ENCODE results near the gene CFAP65.

The CFAP65 gene

DNA sequence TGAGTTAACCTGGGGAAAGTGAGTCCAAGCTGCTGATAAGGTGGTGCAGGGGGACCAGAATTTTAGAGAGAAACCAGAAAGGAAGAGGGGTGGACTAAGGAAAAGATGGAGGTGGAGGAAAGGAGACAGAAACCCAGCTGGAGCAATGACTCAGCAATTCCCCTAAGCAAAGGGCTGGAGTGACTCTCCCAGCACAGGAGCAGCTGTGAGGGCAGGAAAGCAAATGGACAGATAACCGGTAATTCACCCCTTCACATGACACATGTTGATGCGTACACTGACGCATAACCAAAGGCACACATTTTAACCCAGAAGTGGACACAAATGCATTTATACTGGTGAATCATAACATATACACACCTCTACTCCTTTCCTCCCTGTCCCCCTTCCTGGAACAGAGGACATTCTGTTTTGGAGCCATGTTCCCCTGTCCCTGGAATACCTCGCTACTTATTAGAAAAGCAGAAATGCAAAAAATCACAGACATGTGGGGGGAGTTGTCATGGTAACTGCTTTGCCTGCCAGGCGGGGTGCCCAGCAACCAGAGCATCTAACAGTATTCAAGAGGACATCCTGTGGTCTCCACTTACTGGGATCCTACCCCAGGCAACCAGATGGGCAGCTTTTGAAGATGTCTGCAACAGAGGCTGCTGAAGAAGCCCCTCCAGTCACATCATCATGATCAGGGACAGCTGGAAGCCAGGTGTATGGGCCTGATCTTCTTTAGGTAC, 77.1 kb downstream of the CFAP65 start:
- no peak overlapping the region for H3K27ac Mint-ChIP-seq
- DNase-seq (ENCODE audit: low spot score in 2 of 2) (no peak), ATAC-seq (no peak)
- no peaks in the 10 kb centered on the region for H3K9me3 Mint-ChIP-seq
- H3K4me1 Mint-ChIP-seq = peaks cover 15% of the 10 kb centered on the region
- H3K36me3 Mint-ChIP-seq = peaks cover 2% of the 10 kb centered on the region
- no peak overlapping the region for H3K4me3 Mint-ChIP-seq

DNA sequence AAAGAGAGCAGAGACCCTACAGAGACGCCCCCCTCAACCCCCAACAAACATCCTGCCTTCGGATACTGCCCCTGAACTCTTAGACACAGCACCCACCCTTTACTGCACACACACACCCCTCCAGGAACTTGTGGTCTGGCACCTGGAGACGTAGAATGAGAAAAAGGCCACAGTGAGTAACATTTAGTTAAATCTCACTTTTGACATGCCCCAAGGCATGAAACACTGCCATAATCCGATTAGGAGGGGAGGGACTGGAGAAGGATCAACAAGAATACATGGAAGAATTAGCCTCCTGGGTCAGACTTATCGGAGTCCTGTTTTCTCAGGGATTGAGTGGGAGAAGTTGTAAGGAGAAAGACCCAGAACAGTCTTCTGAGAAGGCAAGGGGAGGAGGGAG, 77.7 kb downstream of the CFAP65 start:
- DNase-seq (ENCODE audit: low spot score in 2 of 2) = no peak
- ATAC-seq = no peak
- Mint-ChIP-seq H3K4me1 (peaks cover 15% of the 10 kb centered on the region), H3K4me3 (no peak overlapping the region), H3K36me3 (peaks cover 6% of the 10 kb centered on the region), H3K9me3 (no peaks in the 10 kb centered on the region), H3K27ac (no peak overlapping the region)

DNA sequence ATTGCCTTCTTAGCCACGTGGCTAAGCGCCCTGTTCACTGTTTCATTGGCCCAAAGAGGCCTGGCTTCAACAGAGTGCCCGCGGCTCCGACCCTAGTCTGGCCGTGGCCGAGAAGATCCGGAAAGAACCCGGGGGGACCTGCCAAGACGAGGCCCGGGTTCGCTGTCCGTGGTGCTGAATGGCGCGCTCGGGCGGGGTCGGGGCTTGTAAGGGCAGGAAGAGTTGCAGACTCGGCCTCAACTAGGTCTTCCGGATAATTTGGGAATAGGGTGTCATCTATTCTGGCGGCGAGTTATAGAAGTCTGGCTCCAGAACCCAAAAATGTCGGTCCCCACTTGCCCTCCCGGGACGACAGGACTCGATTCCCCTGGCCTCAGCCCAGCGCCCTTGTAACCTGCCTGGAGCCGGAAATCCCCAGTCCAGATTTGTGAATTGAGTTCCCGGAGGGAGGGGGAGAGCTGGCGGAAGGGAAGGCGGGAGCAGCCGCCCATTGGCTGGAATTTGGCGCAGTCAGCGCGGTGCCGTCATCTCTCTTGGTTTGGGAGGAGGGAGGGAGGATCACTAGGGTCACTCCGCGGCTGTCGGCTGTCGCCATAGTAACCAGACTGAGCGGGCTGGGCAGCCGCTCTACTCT, 78.3 kb downstream of the CFAP65 start:
- ATAC-seq (no peak), DNase-seq (ENCODE audit: low spot score in 2 of 2) (peak in 1 of 2 donors; percentile 69)
- H3K36me3 Mint-ChIP-seq = peaks cover 6% of the 10 kb centered on the region
- no peak overlapping the region for H3K27ac Mint-ChIP-seq
- peaks cover 15% of the 10 kb centered on the region for H3K4me1 Mint-ChIP-seq
- no peaks in the 10 kb centered on the region for H3K9me3 Mint-ChIP-seq
- no peak overlapping the region for H3K4me3 Mint-ChIP-seq

DNA sequence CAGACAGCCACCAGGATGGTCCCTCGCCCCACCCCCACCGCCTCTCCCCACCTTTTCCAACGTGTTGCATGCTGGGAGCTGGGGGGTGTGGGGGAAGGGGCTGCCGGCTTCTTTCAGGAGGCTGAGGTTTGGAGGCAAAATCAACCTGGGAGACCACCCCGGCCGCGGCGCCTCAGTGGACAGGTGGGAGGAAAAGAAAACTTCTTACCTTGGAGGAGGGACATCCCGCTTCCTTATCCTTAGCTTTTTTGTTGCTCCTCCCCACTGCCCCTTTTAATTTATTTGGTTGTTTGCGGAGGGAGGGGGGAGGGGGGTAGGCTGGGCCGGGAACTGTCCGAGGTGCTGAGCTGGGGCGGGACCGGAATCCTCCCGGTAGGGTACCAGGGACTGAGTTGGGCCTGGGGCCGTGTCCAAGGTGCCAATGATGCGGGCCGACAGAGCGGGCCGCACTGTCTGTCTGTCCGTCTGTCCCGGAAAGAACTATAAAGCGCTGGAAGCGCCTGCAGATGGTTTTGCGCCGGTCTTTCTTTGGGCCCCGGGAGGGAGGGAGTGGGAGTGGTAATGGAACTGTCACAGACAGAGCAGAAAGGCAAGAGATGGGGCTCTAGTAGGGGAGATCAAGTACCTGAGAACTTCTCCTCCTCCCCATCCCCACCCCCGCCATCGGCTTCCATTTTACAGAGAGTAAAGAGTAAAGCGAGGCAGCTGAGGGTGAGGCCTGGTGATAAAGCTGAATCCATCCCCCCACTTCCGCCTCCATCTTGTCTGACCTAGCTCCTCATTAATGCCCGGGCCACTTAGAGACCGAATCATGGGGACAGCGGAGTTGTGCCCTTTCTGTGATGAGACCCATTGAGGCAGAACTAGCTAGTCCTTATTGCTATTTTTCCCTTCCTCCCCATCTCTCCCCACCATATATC, 79.4 kb downstream of the CFAP65 start:
- H3K36me3 Mint-ChIP-seq = peaks cover 6% of the 10 kb centered on the region
- no peaks in the 10 kb centered on the region for H3K9me3 Mint-ChIP-seq
- H3K27ac Mint-ChIP-seq = no peak overlapping the region
- peaks cover 15% of the 10 kb centered on the region for H3K4me1 Mint-ChIP-seq
- ATAC-seq (no peak), DNase-seq (ENCODE audit: low spot score in 2 of 2) (no peak)
- peak overlapping the region; percentile 61 for H3K4me3 Mint-ChIP-seq

DNA sequence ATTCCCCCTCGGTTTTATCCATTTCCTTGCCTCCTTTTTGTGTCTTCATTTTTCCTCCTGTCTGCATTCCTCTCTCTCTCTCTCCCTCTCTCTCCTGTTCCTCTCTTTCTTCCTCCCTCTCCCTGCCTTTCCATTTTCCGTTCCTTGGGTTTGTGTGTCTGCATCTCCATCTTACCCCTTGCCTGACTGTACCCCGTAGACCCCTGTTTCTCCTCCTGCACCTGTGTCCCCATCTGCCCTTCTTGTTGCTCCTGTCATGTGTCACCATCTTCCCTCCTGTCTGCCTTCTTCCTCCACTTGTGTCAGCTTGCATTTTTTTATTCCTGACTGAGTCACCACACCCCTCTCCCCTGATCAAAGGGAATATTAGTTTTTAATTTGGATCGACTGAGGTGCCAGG, 80.1 kb downstream of the CFAP65 start:
- DNase-seq (ENCODE audit: low spot score in 2 of 2) (no peak), ATAC-seq (no peak)
- Mint-ChIP-seq H3K9me3 (no peaks in the 10 kb centered on the region), H3K27ac (no peak overlapping the region), H3K4me3 (peak overlapping the region; percentile 61), H3K4me1 (peaks cover 15% of the 10 kb centered on the region), H3K36me3 (peaks cover 6% of the 10 kb centered on the region)

DNA sequence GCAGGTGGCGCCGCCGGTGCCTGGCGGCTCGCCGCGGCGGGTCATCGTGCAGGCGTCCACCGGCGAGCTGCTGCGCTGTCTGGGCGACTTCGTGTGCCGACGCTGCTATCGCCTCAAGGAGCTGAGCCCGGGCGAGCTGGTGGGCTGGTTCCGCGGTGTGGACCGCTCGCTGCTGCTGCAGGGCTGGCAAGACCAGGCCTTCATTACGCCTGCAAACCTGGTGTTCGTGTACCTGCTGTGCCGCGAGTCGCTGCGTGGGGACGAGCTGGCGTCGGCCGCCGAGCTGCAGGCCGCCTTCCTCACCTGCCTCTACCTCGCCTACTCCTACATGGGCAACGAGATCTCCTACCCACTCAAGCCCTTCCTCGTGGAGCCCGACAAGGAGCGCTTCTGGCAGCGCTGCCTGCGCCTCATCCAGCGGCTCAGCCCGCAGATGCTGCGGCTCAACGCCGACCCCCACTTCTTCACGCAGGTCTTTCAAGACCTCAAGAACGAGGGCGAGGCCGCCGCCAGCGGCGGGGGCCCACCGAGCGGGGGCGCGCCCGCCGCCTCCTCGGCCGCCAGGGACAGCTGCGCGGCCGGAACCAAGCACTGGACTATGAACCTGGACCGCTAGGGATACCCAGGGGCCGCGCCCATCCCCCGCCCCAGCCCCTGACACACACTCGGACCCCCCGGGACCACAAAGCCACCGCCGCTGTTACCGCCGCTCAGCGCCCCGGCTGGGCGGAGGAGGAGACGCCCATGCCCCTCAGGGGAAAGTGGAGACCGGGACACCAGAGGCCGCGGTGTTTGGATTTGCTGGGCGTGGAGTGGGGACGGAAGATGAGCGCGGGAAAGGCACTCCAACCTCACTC, 80.8 kb downstream of the CFAP65 start:
- no peak overlapping the region for H3K27ac Mint-ChIP-seq
- ATAC-seq (no peak), DNase-seq (ENCODE audit: low spot score in 2 of 2) (no peak)
- H3K9me3 Mint-ChIP-seq = no peaks in the 10 kb centered on the region
- peaks cover 15% of the 10 kb centered on the region for H3K4me1 Mint-ChIP-seq
- peaks cover 6% of the 10 kb centered on the region for H3K36me3 Mint-ChIP-seq
- H3K4me3 Mint-ChIP-seq = peak overlapping the region; percentile 61

DNA sequence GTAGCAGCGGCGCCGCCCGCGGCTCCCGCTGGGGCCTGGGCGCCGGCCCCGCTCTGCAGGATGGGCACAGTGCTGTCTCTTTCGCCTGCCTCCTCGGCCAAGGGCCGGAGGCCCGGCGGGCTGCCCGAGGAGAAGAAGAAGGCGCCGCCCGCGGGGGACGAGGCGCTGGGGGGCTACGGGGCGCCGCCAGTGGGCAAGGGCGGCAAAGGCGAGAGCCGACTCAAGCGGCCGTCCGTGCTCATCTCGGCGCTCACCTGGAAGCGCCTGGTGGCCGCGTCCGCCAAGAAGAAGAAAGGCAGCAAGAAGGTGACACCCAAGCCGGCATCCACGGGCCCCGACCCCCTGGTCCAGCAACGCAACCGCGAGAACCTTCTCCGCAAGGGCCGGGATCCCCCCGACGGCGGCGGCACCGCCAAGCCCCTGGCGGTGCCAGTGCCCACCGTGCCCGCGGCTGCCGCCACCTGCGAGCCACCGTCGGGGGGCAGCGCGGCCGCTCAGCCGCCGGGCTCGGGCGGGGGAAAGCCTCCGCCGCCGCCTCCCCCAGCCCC, 81.5 kb downstream of the CFAP65 start:
- no peak overlapping the region for H3K27ac Mint-ChIP-seq
- ATAC-seq = no peak
- no peaks in the 10 kb centered on the region for H3K9me3 Mint-ChIP-seq

DNA sequence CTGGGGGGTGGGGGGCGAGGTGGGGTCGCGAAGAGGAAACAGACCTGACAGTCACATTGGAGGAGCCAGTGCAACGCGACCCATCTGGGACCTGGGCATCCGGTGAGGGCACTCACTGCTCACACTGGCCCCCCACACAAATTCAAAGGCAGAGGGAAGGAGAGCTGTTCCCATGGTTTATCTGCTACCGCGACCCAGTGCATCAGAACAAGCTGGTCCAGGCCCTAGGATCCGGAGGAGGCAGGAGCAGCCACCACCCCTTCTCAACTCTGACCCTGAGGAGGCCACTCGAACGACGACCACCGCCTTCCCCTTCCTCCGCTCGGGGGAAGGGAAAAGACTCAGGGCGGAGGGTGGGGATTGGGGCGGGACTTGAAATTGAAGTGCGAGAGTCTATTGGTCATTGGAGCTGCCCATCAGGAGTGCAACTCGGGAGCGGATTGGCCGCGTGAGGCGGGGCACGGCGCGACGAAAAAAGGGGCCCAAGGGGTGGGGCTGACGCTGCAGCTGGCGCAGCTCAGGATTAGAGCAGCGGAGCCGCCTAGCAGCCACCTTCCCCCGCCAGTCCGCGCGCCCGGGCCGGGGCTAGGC, 82.1 kb downstream of the CFAP65 start, which contains the start of gene CDK5R2:
Gene CDK5R2, plus strand, starts transcription at position 526 of the 591 bp plus-strand sequence. CDS start 155 bp downstream, outside the sequence.
- peaks cover 6% of the 10 kb centered on the region for H3K36me3 Mint-ChIP-seq
- H3K9me3 Mint-ChIP-seq = no peaks in the 10 kb centered on the region
- DNase-seq (ENCODE audit: low spot score in 2 of 2) = peak; percentile 75 to 94
- H3K4me3 Mint-ChIP-seq = peak within 1 kb of the TSS; percentile 61
- ATAC-seq = peak; percentile 95
- peaks cover 15% of the 10 kb centered on the region for H3K4me1 Mint-ChIP-seq
- no peak within 1 kb of the TSS for H3K27ac Mint-ChIP-seq

More for the DNA sequence above, 81.5 kb downstream of the CFAP65 start:
- Mint-ChIP-seq H3K36me3 (peaks cover 6% of the 10 kb centered on the region), H3K4me1 (peaks cover 15% of the 10 kb centered on the region), H3K4me3 (peak overlapping the region; percentile 61)
- no peak for DNase-seq (ENCODE audit: low spot score in 2 of 2)

DNA sequence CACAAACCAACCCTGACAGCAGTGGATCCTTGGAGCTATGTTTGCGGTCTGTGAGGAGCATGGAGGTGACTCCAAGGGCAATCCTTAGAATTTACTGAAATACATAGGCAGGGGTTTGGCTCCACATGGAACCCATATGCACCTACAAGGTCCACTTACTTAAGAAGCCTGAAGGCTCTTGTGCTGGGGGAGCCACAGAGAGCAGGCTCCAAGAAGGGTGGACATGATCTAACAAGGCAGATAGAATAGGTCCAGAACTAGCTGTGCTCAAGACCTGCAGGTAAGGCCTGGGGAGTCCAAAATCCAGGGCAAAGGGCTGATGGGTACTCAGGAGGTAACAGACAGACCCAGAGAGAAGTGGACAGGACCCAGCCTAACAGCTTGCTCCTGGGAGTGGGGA, 83.0 kb downstream of the CFAP65 start:
- no peak for ATAC-seq
- no peaks in the 10 kb centered on the region for H3K9me3 Mint-ChIP-seq
- DNase-seq (ENCODE audit: low spot score in 2 of 2) = no peak
- H3K27ac Mint-ChIP-seq = no peak overlapping the region
- peak overlapping the region; percentile 61 for H3K4me3 Mint-ChIP-seq
- peaks cover 8% of the 10 kb centered on the region for H3K4me1 Mint-ChIP-seq
- peaks cover 6% of the 10 kb centered on the region for H3K36me3 Mint-ChIP-seq

DNA sequence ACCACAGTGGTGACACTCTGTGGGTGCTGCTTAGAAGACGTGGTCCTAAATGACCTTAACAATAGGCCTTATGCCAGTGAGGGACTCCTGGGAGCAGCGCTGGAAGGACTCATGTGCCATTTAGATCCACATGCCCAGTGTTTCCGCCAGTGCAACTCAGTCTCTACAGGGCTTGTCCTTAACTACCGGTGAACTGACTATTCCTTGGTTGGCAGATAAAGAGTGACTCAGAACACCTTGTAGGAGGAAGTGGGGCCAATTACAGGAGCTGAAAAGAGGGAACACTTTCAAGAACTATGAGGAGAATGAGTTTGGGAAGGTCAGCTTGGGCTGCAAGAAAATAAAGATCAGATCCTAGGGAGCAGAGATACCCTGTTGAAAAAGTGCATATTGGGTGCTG, 83.6 kb downstream of the CFAP65 start:
- ATAC-seq = no peak
- Mint-ChIP-seq H3K4me3 (no peak overlapping the region), H3K4me1 (peaks cover 8% of the 10 kb centered on the region), H3K27ac (no peak overlapping the region), H3K9me3 (no peaks in the 10 kb centered on the region), H3K36me3 (peaks cover 6% of the 10 kb centered on the region)
- no peak for DNase-seq (ENCODE audit: low spot score in 2 of 2)

DNA sequence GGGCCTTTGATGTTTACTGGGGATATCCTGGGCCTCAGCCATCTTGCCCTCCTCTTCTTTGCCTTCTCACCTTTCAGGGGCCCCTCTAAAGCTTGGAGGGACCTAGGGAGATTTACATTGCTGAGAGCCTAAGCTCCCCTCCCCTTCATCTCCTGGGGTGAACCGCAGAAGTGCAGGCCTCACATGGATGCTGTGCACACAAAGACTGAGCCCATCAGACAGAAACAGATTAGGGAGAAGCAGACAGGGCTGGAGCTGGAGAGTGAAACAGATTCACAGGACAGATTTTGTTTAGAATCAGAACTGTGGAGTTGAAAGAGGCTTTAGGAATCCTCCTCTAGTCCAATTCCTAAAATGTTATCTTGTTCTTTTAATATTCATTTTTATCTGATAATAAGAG, 85.3 kb downstream of the CFAP65 start:
- Mint-ChIP-seq H3K9me3 (no peaks in the 10 kb centered on the region), H3K27ac (no peak overlapping the region), H3K4me3 (no peak overlapping the region), H3K36me3 (peaks cover 6% of the 10 kb centered on the region), H3K4me1 (peaks cover 3% of the 10 kb centered on the region)
- no peak for DNase-seq (ENCODE audit: low spot score in 2 of 2)
- ATAC-seq = no peak

DNA sequence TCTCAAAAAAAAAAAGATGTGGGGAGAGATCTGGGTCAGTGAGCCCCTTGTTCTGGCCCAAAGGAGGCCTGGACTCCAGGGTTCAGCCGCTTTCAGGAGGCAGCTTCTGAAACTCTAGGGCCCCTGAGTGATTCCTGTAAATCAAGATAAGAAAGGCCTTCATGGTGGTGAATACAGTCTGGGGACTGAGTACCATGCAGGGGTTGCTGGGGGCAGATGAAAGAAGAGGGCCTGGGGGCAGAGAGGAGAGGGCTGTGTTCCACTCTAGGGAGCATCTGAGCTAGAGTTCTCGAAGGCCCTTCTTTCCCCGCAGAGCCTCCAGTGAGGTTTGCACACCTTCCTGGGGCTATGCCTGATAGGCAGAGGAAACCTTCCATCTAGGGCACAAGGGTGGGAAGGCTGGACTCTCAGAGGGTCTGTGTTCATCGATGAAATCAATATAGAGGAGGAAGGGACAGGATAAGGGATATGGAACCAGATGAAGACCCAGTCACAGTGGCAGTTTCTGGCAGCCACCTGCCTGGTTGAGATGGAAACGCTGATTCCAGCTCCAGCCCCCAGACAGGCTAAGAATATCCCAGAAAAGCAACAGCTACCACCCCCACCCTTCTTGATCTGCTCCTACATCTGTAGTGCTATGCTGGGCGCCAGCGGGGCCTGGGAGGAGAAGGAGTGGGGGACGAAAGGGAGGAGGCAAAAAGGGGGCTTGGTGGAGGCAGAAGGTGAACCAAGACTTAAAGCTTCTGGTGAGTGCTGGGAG, 86.6 kb downstream of the CFAP65 start:
- Mint-ChIP-seq H3K27ac (no peak overlapping the region), H3K36me3 (peaks cover 6% of the 10 kb centered on the region)

DNA sequence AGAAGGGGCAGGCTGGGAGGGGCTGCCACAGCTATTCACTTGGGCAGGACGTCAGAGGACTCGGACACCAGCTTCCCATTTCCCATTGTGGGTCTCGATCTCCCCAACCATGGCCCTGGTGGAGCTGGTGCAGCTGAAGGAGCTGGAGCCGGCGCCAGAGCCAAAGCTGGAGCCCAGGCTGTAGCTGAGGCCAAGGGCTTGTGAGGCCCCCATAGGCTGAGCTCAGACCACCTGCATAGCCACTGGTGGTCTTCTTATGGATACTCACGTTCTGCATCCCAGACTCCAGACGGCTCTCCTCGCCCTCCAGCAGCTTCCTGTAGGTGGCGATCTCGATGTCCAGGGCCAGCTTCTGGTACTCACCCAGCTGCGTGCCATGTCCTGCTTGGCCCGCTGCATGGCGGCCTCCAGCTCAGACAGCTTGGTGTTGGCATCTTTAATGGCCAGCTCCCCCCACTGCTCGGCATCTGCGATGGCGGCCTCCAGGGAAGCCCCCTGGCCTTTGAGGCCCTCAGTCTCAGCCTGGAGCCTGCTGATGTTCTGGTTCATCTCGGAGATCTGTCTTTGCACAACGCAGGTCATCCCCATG, 87.9 kb downstream of the CFAP65 start:
- Mint-ChIP-seq H3K9me3 (no peaks in the 10 kb centered on the region), H3K4me3 (no peak overlapping the region), H3K36me3 (no peaks in the 10 kb centered on the region), H3K27ac (no peak overlapping the region), H3K4me1 (no peaks in the 10 kb centered on the region)
- DNase-seq (ENCODE audit: low spot score in 2 of 2) (no peak), ATAC-seq (no peak)

More for the DNA sequence above, 86.6 kb downstream of the CFAP65 start:
- Mint-ChIP-seq H3K9me3 (no peaks in the 10 kb centered on the region), H3K4me3 (no peak overlapping the region), H3K4me1 (no peaks in the 10 kb centered on the region)
- DNase-seq (ENCODE audit: low spot score in 2 of 2) (no peak), ATAC-seq (no peak)

All from stimulated activated effector memory CD8-positive, alpha-beta T cell treated with anti-CD3 and anti-CD28 coated beads, Interleukin-12 subunit alpha, Interleukin-12 subunit beta, amount 100 ng/mL, for 72 hours (primary cell).